CD4-positive, alpha-beta T cell treated with Interleukin-17A for 4 hours (primary cell): ENCODE results near the gene GSX2.
"Not testable (repeated sequence)": the region's sequence is repeated elsewhere in the genome, so short reads cannot be mapped to it uniquely, and the experiment has no call there.

Experiments
- DNase-seq: peaks from one replicate; pipeline ENCODE4 v3.0.0-alpha.2; 2020; ENCODE audit warnings: mixed read lengths

GSX2 gene

DNA sequence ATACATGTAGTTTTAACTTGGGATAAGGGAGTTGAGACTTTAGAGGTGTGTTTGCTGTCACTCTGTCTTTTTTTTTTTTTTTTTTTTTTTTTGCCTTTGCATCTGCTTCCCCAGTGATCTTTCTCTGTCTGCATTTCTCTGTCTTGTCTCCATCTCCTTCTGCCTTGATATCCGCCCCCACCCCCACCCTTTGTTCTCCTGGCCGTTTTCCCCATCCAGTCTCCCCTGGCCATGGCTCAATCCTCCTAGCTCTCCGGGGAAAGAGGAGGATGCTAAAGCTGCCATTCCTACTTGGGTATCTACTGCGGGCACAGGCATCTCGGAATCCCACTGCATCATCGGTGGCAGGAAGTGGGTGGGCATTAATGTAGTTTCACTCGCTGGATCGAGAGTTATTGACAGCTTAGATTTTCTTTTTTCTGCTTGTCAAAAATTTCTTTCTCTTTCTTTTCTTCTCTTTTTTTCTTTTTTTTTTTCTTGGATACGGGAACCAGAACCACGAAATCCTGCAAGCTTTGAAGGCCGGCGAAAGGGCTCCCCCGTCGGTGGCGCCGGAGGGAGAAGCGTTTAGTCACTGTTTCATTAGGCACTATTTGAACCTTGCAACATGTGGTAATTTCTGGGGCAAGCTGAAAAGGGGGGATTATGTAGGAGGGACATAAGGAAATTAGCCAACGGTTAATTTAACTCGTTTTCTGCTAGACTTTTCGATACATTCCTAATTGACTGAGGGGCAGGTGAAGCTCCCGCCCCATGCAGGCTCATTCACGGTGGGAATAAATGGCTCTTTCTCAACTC, 8.2 kb downstream of the GSX2 start:
- no peak for DNase-seq

DNA sequence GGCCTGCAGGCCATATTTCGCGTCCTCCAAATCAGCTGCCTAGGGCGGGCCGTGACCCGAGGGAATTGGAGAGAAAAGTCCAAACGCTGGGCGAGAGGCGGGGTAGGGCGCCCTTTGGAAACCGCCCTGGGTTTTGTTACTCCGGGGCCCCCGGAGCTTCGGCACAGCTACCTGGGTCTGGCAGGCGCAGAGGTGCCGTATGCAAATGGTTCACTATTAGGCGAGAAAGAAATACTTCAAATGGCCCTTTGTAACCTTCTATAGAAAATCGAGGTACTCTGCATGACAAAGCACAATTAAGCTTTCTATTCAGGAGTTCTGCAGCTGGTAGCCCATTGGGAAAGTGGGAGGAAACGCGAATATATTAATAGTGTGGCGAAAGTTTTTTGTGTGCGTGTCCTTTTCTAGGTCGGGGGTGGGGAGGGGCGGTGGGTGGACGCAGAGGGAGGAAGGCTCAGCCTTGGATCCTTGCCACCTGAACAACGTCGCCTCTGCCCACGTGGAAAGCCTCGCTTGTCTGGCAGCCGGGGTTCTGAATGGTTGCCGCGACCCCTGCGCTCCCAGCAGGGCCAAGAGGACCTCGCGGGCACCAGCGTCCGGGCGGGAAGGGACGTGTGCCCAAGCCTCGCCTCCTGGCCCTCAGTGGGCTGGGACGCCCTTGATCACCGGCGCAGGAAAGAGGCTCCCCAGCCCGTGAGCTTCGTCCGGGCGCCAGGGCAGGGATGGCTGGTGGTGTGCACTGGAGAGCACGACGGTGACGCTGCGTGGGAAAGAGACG, 9.5 kb downstream of the GSX2 start:
- DNase-seq = no peak

DNA sequence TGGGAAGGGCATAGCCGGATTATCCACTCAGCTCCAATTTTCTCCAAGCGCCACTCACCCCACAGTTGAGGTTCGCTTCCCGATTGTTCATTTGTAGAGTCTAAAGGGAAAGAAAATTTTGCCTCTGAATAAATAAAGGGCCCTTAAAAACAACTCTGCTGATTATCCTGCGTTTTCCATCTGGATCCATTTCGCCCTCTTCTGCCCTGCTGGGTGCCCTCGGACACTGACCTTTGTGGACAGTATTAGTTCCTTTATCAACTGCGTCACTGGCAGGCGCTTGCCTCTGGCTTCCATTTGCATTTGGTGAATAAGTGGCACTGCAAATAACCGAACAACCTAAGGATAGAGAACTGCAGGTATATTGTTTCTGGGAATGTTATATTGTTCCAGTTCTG, 10.1 kb downstream of the GSX2 start:
- no peak for DNase-seq

DNA sequence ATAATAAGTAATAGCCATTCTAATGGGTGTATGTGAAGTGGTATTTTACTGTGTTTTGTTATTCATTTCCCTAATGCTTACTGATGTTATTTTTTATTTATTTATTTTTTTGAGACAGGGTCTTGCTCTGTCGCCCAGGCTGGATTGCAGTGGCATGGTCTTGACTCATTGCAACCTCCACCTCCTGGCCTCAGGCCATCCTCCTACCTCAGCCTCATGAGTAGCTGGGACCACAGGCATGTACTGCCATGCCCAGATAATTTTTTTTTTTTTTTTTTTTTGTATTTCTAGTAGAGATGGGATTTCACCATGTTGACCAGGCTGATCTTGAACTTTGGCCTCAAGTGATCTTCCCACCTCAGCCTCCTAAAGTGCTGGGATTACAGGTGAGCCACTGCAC, 13.2 kb downstream of the GSX2 start:
- DNase-seq = not testable (repeated sequence)

DNA sequence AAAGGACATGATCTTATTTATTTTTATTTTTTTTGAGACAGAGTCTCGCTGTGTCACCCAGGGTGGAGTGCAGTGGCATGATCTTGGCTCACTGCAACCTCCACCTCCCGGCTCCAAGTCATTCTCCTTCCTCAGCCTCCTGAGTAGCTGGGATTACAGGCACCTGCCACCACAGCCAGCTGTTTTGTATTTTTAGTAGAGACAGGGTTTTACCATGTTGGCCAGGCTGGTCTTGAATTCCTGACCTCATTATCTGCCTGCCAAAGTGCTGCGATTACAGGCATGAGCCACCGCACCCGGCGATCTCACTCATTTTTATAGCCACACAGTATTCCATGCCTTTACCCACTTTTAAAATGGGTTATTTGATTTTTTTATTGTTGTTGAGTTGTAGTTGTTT, 16.3 kb downstream of the GSX2 start:
- not testable (repeated sequence) for DNase-seq

DNA sequence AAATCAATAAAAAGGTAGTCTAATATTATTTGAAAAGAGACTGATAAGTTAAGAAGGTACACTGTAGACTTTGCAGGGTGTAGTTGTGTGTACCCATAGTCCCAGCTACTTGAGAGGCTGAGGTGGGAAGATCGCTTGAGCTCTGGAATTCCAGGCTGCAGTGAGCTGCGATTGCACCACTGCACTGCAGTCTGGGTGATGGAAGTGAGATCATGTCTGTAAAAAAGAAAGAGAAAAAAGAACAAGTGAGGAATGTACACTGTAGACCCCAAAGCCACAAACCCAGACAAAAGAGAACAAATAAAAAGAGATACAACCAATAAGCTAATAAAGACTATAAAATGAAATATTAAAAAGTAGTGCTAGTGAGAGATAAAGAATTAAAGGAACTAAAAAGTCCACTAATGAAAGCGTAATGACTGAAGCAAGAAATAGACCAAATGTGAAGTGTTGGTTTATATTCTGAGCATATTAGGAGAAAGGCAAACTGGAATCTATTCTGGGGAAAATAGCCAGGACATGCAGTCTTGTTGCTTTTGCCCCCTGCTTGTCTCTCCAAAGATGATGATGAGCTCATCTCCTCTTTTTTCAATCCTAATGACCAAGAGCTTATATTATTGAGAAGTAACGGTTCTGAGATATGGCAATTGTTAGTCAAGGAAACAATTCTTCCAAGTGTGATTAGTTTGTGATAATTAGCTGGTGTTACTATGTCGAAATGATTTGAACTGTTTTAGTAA, 19.1 kb downstream of the GSX2 start:
- DNase-seq = no peak

DNA sequence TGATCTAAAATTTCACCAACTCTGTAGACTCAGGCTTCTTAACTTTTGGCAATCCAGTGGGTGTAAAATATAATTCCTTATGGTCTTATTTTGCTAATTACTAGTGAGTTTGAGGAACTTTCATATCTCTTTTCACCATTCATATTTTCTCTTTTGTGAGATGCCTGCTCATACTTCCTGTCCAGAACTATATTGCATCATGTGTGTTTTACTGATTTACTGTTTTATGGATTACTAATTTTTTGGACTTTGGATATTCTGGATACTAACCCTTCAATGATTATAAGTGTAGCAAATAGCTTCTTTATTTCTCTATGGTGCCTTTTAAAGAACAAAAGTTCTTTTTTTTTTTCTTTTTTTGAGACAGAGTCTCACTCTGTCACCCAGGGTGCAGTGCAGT, 20.6 kb downstream of the GSX2 start:
- no peak for DNase-seq

DNA sequence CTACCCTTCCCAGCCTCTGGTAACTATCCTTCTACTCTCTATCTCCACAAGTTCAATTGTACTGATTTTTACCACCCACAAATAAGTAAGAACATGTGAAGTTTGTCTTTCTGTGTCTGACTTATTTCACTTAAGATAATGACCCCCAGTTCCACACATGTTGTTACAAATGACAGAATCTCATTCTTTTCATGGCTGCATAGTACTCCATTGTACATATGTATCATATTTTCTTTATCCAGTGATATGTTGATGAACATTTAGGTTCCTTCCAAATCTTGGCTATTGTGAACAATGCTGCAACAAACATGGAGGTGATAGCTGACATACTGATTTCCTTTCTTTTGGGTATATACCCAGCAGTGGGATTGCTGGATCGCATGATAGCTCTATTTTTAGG, 27.7 kb downstream of the GSX2 start:
- no peak for DNase-seq

DNA sequence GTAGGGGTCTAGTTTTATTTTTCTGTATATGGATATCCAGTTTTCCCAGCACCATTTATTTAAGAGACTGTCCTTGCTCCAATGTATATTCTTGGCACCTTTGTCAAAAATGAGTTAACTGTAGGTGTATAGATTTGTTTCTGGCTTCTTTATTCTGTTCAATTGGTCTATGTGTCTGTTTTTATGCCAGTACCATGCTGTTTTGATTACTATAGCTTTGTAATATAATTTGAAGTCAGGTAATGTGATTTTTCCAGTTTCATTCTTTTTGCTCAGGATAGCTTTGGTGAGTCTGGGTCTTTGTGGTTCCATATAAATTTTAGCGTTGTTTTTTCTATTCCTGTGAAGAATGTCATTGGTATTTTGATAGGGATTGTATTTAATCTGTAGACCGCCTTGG, 28.7 kb downstream of the GSX2 start:
- not testable (repeated sequence) for DNase-seq

DNA sequence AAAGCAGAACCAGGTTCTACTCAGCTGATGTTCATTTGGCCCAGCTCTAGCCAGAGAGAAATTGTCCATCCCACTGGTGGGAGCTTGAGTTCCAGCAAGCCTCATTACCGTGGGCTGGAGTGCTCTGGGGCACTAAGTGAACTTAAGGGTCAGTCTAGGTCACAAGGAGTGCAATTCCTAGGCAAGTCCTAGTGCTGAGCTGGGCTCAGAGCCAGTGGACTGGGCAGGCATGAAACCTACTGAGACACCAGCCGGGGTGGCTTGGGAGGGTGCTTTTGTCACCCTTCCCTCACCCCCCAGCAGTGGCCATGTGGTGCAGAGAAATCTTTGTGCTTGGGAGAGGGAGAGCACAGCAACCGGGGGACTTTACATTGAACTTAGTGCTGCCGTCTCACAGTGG, 39.4 kb downstream of the GSX2 start:
- no peak for DNase-seq

DNA sequence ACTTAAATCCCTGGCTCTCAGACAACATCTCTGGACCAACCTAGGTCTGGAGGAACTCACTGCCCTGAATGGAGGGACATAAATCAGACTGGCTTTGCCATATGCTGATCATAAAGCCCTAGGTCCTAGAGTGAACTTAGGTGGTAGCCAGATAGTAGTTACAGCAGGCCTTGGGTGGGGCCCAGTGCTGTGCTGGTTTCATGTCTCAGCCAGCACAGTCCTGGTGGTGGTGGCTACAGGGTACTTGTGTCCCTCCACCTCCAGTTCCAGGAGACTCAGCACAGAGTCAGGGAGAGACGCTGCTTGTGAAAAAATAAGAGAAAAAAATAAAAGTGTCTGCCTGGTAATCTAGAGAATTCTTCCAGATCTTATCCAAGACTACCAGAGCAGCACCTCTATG, 40.3 kb downstream of the GSX2 start:
- DNase-seq = no peak

DNA sequence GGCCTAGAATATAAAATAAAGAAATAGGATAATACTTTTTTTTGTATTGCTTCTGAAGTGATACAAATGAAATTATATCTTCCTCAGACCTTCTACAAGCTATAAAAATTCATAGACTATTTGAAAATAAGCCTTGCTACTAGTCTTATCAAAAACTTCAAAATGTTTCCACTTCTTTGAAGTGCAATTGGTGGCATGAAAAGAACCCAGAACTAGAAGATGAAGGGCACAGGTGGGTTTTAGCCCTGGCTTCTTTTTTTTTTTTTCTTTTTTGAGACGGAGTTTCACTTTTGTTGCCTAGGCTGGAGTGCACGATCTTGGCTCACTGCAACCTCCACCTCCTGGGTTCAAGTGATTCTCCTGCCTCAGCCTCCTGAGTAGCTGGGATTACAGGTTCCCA, 44.2 kb downstream of the GSX2 start:
- no peak for DNase-seq

DNA sequence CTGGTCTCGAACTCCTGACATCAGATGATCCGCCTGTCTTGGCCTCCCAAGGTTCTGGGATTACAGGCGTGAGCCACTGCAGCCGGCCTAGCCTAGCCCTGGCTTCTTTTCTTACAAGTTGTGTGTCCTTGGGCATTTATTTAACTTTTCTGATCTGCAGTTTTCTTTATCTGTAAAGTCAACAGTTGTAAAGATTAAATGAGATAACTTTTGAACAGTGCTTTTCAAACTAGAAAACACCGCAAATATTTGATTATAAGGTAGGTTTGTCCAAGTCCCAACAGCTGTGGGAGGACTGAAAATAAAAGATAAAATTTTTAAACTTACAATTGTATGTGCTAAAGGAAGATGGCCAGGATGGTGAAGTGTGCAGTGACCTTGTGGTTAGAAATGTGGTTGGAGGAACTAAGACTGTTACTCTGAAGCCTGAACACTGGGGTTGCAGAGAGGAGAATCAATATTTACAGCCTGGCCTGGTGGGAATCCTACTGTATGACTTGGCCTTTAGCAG, 44.8 kb downstream of the GSX2 start:
- no peak for DNase-seq

DNA sequence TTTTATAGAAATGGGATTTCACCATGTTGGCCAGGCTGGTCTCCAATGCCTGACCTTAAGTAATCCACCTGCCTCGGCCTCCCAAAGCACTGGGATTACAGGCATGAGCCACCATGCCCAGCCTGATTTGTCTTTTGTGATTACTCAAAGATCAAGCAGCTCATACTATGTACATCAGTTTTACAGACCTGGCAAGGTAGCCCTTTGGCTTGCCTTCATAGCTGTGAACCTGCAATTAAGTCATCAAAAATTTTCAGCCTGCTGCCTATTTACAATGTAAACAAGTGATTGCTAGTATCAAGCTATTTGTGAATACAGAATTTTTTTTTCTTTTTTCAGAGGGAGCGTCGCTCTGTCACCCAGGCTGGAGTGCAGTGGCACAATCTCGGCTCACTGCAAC, 46.2 kb downstream of the GSX2 start:
- DNase-seq = no peak

DNA sequence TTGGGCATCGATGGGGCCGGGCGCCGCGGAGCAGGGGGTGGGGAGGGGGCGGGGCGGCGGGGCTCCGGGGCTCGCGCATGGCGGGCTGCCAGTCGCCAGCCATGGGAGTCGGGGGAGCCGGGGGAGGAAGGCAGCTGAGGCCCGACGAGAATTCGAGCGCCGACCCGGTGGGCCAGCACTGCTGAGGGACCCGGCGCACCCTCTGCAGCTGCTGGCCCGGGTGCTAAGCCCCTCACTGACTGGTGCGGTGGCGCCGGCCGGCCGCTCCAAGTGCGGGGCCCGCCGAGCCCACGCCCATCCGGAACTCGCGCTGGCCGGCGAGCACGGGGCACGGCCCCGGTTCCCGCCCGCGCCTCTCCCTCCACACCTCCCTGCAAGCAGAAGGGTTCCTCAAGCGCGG, 49.4 kb downstream of the GSX2 start:
- no peak for DNase-seq
